IPS-18c (cell line): ENCODE measurements around the gene PRCC.
A peak's percentile ranks its signal among the peaks of the same experiment; 100 is the strongest.

Experiments
- H3K4me3 ChIP-seq: 2 replicates; pipeline ENCODE4 v1.7.0; 2013; ENCODE audit warnings: low read depth, mild to moderate bottlenecking, low read length, moderate library complexity; ENCODE audit not compliant: insufficient read depth
- H3K9me3 ChIP-seq: one replicate; pipeline ENCODE4 v1.6.1; 2013; ENCODE audit warnings: mild to moderate bottlenecking, low read length, moderate library complexity; ENCODE audit not compliant: control insufficient read depth, insufficient read depth

The PRCC gene

GRCh38 chr1:156804572-156805243, 37.4 kb downstream of the PRCC start:
- H3K4me3 ChIP-seq: no peak overlapping the region
- H3K9me3 ChIP-seq: no peaks in the 10 kb centered on the region

DNA sequence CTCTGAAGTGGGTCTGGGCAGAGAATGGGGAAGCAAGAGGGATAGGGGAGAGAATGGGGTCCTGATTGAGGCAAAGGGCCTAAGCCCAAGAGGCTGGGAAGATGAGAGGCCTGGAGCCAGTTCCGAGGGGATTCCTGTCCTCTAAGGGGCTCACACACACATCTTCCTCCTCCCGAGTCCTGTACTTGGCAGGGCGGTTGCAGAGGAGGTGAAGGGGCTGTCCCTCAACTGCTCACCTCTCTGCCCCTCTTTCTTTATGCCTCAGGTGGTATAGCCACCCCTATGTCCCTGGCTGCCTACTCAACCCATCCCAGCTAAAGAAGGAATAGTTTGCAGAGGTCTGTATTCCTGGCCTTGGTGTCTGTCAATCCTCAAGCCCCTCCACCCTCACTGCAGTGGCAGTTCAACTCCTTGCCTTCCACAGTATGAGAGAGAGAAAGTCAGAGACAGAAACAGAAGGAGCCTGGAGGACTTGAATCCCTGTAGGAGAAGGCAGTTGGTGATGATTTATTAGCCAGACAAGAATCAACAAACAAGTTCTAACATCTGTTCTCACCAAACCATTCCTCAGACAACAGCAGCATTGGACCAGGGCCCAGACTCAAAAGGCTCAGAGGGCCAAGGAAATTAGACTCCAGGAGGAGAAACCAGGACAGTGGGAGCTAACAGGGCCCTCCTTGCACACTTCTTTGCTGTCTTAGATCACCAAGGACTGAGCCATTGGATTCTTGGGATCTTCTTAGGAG, 38.6 kb downstream of the PRCC start:
- Histone ChIP-seq H3K4me3 (no peak overlapping the region), H3K9me3 (no peaks in the 10 kb centered on the region)

DNA sequence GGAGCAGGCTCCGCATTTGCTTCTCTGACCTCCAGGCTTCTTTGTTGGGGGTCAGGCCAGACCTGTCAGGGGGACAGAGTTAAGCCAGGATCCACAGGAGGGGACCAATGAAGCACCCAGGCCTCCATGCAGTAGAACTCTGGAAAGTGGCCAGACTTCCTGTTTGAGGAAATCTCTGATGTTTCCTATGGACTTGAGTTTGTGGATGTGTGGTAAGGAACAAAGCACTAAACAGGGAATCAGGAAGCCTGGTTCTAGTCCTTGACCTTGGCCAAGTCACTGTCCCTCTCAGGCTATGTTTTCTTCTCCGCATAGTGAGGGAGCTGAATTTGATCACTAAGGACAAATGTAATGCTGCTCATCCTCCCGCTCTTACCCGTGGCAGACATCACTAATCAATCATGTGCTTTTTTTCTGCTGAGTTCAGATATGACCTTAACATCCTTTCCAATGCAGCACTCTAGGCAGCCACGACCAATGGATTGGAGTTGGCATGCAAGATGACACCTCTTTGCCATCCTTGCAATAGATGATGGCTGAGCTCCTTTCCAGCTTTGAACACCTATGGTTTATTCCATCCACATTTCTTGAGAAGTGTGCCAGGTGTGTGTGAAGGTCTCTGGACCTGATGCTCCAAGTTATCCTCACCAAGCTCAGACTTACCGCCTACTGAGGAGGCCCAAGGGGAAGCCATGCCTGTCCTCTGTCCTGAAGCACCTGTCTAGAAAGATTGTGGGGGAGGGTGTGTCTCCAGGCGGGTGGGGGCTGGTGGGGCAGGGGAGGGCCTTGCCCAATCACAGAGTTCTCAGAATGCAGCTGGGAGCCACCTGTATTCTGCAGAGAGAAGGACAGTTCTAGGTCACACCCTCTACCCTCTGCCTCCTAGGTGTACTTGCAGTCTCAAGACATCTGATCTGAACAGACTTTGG, 39.4 kb downstream of the PRCC start:
- Histone ChIP-seq H3K9me3 (no peaks in the 10 kb centered on the region), H3K4me3 (no peak overlapping the region)

DNA sequence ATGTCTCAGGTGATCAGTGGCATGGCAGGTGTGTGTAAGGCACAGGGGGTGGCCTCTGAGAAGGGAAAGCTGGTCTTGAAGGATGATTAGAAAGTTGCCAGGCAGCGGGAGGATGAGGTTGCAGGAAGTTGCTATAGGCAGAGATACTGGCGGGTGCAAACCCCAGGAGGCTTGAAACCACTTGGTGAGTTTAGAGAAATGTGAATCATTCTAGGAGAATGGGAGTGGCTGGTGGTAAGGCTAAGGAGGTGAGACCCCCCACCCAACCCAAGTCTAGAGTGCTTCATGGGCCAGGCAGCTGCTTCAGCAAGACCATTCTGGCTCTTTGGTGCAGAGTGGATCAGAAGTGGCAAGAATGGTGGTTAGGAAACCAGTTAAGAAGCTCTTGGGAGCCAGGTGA, 40.3 kb downstream of the PRCC start:
- Histone ChIP-seq H3K4me3 (no peak overlapping the region), H3K9me3 (no peaks in the 10 kb centered on the region)

GRCh38 chr1:156808186-156809030, 41.1 kb downstream of the PRCC start:
- Histone ChIP-seq H3K9me3 (no peaks in the 10 kb centered on the region), H3K4me3 (no peak overlapping the region)

GRCh38 chr1:156809281-156809680, 41.9 kb downstream of the PRCC start:
- H3K9me3 ChIP-seq: peaks cover under 1% of the 10 kb centered on the region
- no peak overlapping the region for H3K4me3 ChIP-seq

GRCh38 chr1:156809711-156810366, 42.5 kb downstream of the PRCC start:
- Histone ChIP-seq H3K9me3 (peaks cover 2% of the 10 kb centered on the region), H3K4me3 (no peak overlapping the region)

DNA sequence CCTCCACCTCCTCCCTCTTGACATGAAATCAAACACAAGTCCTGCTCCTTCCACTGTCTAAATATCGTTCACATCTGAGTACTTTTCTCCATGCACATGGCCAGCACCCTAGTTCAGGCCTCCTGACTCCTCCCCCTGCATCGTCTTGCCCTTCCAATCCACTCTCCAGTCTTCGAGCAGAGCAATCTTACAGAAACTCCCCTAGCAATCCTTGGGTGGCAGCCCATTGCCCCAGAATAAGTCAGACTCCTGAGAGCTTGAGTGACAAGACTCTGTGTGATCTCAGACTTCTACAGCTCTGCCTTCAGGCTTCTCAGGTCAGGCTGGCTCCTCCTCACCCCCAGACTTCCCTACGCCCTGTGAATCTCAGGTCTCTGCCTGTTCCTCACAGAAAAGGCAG, 43.8 kb downstream of the PRCC start:
- peaks cover 2% of the 10 kb centered on the region for H3K9me3 ChIP-seq
- H3K4me3 ChIP-seq: no peak overlapping the region

GRCh38 chr1:156812293-156812990, 45.1 kb downstream of the PRCC start:
- H3K9me3 ChIP-seq: peaks cover 2% of the 10 kb centered on the region
- H3K4me3 ChIP-seq: no peak overlapping the region

DNA sequence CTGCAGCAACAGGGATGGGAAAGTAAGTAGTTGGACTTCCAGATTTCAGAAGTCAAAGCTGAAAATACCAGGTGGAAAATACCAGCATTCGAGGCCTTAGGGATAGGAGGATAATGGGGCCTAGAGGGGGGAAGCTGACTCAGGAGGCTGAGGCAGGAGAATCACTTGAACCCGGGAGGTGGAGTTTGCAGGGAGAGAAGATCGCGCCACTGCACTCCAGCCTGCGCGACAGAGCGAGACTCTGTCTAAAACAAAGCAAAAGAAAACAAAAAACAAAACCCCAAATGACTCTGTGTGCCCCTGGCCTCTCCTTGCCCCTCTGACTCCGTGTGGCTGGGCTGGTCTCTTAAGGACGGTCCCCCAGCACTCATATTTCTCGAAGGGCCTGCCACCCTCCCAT, 46.0 kb downstream of the PRCC start:
- H3K9me3 ChIP-seq: peaks cover 2% of the 10 kb centered on the region
- H3K4me3 ChIP-seq: peak overlapping the region; percentile 60

DNA sequence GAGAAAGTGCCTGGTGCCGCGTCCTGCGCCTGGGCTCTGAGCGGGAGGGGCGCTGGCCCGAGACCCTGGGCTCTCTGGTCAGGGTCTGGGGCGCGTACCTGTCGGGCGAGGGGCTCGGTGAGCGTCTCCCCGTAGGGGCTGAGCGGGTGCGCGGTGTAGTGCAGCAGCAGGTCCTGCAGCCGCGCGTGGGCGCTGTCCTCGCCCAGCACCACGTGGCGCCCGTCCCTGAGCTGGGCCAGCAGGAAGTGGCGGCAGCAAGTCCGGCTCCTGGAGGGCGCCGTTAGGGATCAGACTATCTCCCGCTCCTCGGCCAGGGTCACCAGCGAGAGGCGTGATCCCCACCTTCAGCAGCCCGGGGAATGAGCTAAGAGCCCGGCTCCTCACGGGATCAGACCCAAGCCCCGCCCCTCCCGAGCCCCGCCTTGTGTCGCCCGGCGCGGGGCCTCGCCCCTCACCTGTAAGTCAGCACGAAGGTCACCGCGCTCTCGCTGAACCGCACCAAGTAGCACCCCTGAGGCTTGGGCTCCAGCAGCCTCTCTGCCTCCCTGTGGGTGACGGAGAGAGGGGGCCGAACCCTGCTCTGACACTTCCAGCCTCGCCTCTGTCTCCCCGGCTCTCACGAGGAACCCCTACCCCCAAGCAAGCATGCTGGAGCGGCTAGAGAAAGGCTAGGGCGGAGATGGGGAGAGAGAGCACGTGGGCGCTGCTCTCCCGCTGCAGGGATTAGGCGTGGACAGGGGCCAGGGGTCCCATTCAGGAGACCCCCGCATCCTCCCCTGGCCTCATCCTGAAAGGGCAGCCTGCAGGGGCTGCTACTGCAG, 46.6 kb downstream of the PRCC start:
- peak overlapping the region; percentile 60 for H3K4me3 ChIP-seq
- H3K9me3 ChIP-seq: peaks cover 2% of the 10 kb centered on the region

DNA sequence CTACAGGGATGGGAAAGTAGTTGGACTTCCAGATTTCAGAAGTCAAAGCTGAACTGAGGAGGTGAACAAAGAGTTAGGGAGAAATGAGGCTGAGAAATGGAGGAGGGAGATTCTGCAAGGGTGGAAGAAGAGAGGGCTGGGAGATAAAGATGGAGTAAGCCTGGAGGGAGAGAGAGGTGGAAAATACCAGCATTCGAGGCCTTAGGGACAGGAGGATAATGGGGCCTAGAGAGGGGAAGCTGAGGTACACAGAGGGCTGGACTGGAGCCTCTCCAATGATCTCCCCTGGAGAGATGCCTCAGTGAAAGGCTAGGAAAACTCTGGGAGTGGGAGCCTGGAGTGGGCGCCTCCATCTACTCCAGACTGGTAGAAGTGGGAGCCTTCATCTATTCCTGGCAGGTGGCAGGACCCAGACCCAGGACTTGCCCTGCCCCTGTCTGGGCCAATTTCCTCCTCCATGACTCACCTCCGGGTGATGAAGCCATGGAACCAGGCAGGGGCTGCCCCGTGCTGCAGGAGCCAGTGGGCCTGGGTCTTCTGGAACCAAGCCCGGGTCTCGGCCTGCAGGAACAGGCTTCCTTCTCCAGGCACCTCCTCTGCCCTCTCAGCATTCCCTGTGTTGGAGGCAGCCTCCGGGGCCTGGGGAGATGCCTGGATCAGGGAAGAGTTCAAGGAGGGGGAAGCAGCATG, 47.4 kb downstream of the PRCC start:
- peak overlapping the region; percentile 60 for H3K4me3 ChIP-seq

DNA sequence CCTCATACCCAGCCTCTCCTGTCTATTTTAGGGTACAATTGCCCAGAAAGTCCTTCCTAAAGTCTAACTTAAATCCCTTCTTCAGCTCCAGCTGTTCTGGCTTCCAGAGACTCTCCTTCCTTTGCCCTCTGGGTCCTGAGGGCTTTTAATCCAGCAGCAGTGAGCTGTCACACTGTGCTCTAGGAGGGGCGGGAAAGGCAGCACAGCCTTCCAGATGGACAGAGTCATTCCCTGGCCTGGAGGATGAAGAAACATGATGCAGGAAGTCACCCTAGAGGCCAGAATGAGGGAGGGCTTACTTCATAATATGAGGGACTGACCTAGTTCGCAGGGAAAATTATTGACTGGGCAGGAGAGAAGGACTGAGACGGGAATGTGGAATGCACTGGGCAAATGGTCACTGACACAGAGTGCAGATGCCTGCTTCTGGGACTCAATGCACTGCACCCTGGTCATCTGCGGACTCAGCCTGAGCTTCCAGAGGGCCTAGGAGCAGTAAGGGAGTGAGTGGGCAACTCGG, 48.0 kb downstream of the PRCC start:
- H3K4me3 ChIP-seq: no peak overlapping the region
- H3K9me3 ChIP-seq: peaks cover 2% of the 10 kb centered on the region

More for the DNA sequence above, 47.4 kb downstream of the PRCC start:
- peaks cover 2% of the 10 kb centered on the region for H3K9me3 ChIP-seq

- no peak overlapping the region for H3K4me3 ChIP-seq
- peaks cover 2% of the 10 kb centered on the region for H3K9me3 ChIP-seq
Observed at GRCh38 chr1:156815961-156816422, 48.7 kb downstream of the PRCC start.
